Smooth muscle cell (in vitro differentiated cells): Measurements from ENCODE around the gene EXOC3. TPM values are rescaled to one million over a fixed set of nuclear protein-coding genes. Genes with fewer than 3 reads are reported as not detected.

ENCODE experiments used
- DNase-seq: peaks from one replicate; lab custom pipeline; 2025; ENCODE audit not compliant: unreplicated experiment; lab: John Stamatoyannopoulos, UW
- H2AFZ ChIP-seq: fragments of 200-600 bp; sonication (generic); 2 replicates; pipeline ENCODE4 v1.6.0; 2016; ENCODE audit warnings: antibody characterized with exemption, low read depth, mild to moderate bottlenecking
- H3F3A ChIP-seq: fragments of 200-600 bp; sonication (generic); 2 replicates; pipeline ENCODE4 v1.6.0; 2017; ENCODE audit warnings: antibody characterized with exemption, low read depth
- H3K27ac ChIP-seq: fragments of 200-600 bp; sonication (generic); 2 replicates; pipeline ENCODE4 v1.5.1; 2016; ENCODE audit warnings: low read depth, mild to moderate bottlenecking
- H3K27me3 ChIP-seq: fragments of 200-600 bp; sonication (generic); 2 replicates; pipeline ENCODE4 v1.6.1; 2016; ENCODE audit warnings: low read depth, mild to moderate bottlenecking
- H3K36me3 ChIP-seq: fragments of 200-600 bp; sonication (generic); 2 replicates; pipeline ENCODE4 v1.5.1; 2016; ENCODE audit warnings: low read depth
- H3K4me1 ChIP-seq: fragments of 200-600 bp; sonication (generic); 2 replicates; pipeline ENCODE4 v1.5.1; 2016; ENCODE audit warnings: low read depth
- H3K4me2 ChIP-seq: fragments of 200-600 bp; sonication (generic); 2 replicates; pipeline ENCODE4 v1.6.0; 2016; ENCODE audit warnings: mild to moderate bottlenecking
- H3K4me3 ChIP-seq: fragments of 200-600 bp; sonication (generic); 2 replicates; pipeline ENCODE4 v1.5.1; 2016; ENCODE audit warnings: mild to moderate bottlenecking
- H3K79me2 ChIP-seq: fragments of 200-600 bp; sonication (generic); 2 replicates; pipeline ENCODE4 v1.6.0; 2016; ENCODE audit warnings: low read depth, mild to moderate bottlenecking
- H3K9ac ChIP-seq: fragments of 200-600 bp; sonication (generic); 2 replicates; pipeline ENCODE4 v1.6.0; 2016; ENCODE audit warnings: low read depth
- H3K9me3 ChIP-seq: fragments of 200-600 bp; sonication (generic); replicated peaks from 2 replicates; pipeline ENCODE4 v1.5.1; 2016; ENCODE audit warnings: low read depth
- H4K20me1 ChIP-seq: fragments of 200-600 bp; sonication (generic); 2 replicates; pipeline ENCODE4 v1.6.0; 2016; ENCODE audit warnings: low read depth
- CTCF ChIP-seq: fragments of 200-600 bp; sonication (generic); IDR thresholded peaks from 2 replicates; pipeline ENCODE4 v1.5.1; 2017; ENCODE audit warnings: borderline replicate concordance, mild to moderate bottlenecking, antibody characterized with exemption; ENCODE audit not compliant: insufficient read depth, poor library complexity, severe bottlenecking
- WGBS: methylation state at CpG from one replicate; pipeline ENCODE4 v1.1.7; 2016; ENCODE audit warnings: low lambda C conversion rate; 5-methylcytosine and 5-hydroxymethylcytosine counted together
- polyA plus RNA-seq: library from polyadenylated mRNA; unstranded; fragments of >200 nt; fragmentation: Nextera tagmentation; extraction: Ambion mirVana; gene quantifications from 2 replicates; pipeline ENCODE4 v1.2.1, GENCODE V29; 2016
- total RNA-seq: library from RNA; depleted of rRNA; stranded (reverse); fragments of >200 nt; gene quantifications from 2 replicates; pipeline ENCODE4 v1.2.3, GENCODE V29; 2014

EXOC3 gene
- total and polyA plus RNA-seq, 2 experiments from 2014 or later, result 23.6 to 30.5 TPM

GRCh38 chr5:474840-475661 is 32.1 kb downstream of the EXOC3 start:
- Histone ChIP-seq H3K4me2 (peak overlapping the region; percentile 97), H3K27me3 (peaks cover 12% of the 10 kb centered on the region), H3K79me2 (peaks cover 14% of the 10 kb centered on the region), H3K36me3 (no peaks in the 10 kb centered on the region), H2AFZ (no peak overlapping the region), H3K4me3 (peak overlapping the region; percentile 96), H4K20me1 (peaks cover 33% of the 10 kb centered on the region), H3K4me1 (peaks cover 15% of the 10 kb centered on the region), H3K27ac (no peak overlapping the region), H3F3A (no peaks in the 10 kb centered on the region), H3K9ac (no peak overlapping the region), H3K9me3 (no peaks in the 10 kb centered on the region)
- DNase-seq, result no peak
- WGBS, result 33% methylated on average over 37 of the region's 50 CpGs
- TF ChIP-seq CTCF, result no peak

- Histone ChIP-seq H3F3A (no peaks in the 10 kb centered on the region), H3K27me3 (peaks cover 12% of the 10 kb centered on the region), H3K79me2 (peaks cover 12% of the 10 kb centered on the region), H3K9me3 (no peaks in the 10 kb centered on the region), H3K36me3 (no peaks in the 10 kb centered on the region), H3K4me1 (peaks cover 15% of the 10 kb centered on the region), H3K4me2 (no peak overlapping the region), H2AFZ (no peak overlapping the region), H3K4me3 (no peak overlapping the region), H3K27ac (no peak overlapping the region), H3K9ac (no peak overlapping the region), H4K20me1 (peaks cover 33% of the 10 kb centered on the region)
- TF ChIP-seq CTCF, result no peak
- WGBS, result 76% methylated on average over 8 of the region's 8 CpGs
- DNase-seq, result no peak
These were observed 32.7 kb downstream of the EXOC3 start for GRCh38 chr5:475704-476101.

- no peak overlapping the region for H3K9ac ChIP-seq
- peaks cover 33% of the 10 kb centered on the region for H4K20me1 ChIP-seq
- H3K4me3 ChIP-seq, result no peak overlapping the region
- no peak overlapping the region for H2AFZ ChIP-seq
- H3K36me3 ChIP-seq, result no peaks in the 10 kb centered on the region
- no peak for TF ChIP-seq CTCF
- no peaks in the 10 kb centered on the region for H3K9me3 ChIP-seq
- DNase-seq, result no peak
- H3F3A ChIP-seq, result no peaks in the 10 kb centered on the region
- no peak overlapping the region for H3K4me2 ChIP-seq
- H3K4me1 ChIP-seq, result peaks cover 15% of the 10 kb centered on the region
- H3K27ac ChIP-seq, result no peak overlapping the region
- H3K79me2 ChIP-seq, result peaks cover 7% of the 10 kb centered on the region
- peaks cover 12% of the 10 kb centered on the region for H3K27me3 ChIP-seq
- 77% methylated on average over 48 of the region's 51 CpGs for WGBS
These were observed 33.3 kb downstream of the EXOC3 start for GRCh38 chr5:476102-476813.
